WI38 (cell line): ENCODE data around the gene SLC35E3.

Experiments used
- H3K4me3 ChIP-seq: 2 replicates; pipeline ENCODE4 v1.5.1; 2011; ENCODE audit warnings: low read depth, mild to moderate bottlenecking, control low read depth, low read length
- TF ChIP-seq, protein P1 (sequence below): IDR thresholded peaks from 2 replicates; pipeline ENCODE4 v1.5.1; 2012; ENCODE audit warnings: low read depth, mild to moderate bottlenecking, control low read depth, low read length

Gene SLC35E3

GRCh38 chr12:68760806-68761441, 14.9 kb downstream of the SLC35E3 start:
- TF ChIP-seq, protein P1, sequence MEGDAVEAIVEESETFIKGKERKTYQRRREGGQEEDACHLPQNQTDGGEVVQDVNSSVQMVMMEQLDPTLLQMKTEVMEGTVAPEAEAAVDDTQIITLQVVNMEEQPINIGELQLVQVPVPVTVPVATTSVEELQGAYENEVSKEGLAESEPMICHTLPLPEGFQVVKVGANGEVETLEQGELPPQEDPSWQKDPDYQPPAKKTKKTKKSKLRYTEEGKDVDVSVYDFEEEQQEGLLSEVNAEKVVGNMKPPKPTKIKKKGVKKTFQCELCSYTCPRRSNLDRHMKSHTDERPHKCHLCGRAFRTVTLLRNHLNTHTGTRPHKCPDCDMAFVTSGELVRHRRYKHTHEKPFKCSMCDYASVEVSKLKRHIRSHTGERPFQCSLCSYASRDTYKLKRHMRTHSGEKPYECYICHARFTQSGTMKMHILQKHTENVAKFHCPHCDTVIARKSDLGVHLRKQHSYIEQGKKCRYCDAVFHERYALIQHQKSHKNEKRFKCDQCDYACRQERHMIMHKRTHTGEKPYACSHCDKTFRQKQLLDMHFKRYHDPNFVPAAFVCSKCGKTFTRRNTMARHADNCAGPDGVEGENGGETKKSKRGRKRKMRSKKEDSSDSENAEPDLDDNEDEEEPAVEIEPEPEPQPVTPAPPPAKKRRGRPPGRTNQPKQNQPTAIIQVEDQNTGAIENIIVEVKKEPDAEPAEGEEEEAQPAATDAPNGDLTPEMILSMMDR, result no peak
- no peak overlapping the region for H3K4me3 ChIP-seq

DNA sequence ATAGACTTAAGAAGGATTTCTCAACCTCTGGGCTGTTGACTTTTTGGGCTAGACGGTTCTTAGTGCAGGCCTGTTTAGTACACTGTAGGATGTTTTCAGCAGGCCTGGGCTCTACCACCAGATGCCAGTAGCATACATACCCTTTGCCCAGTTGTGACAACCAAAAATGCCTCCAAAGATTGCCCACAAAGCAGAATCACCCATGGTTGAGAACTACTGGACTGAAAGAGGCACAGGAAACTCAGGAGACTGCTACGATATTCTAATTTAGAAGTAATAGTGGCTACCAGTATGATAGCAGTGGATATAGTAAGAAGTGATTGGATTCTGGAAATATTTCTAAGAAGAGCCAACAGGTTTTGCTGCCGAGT, 15.5 kb downstream of the SLC35E3 start:
- TF ChIP-seq, protein P1, result no peak
- H3K4me3 ChIP-seq, result no peak overlapping the region

- TF ChIP-seq, protein P1, result no peak
- no peak overlapping the region for H3K4me3 ChIP-seq
Observed at GRCh38 chr12:68761901-68762630, 16.1 kb downstream of the SLC35E3 start.

GRCh38 chr12:68762691-68763090, 16.7 kb downstream of the SLC35E3 start:
- TF ChIP-seq, protein P1, result no peak

DNA sequence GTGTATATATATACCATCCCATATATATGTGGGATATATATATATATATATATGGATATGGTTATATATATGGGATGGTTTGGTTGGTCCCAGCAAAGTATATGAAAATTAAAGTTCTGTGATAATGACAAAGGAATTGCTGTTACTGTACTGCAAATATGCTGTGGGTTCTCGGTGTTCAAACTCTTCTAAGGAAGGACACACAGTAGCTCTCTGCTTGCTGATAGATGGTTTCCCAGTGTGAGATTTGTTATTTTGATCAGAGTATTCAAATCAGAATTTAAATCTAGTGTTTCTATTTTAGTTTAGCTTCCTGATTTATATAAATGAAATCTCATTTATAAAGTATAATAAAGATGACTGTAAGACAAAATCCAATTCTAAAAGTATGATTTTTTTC, 19.7 kb downstream of the SLC35E3 start:
- no peak overlapping the region for H3K4me3 ChIP-seq
- TF ChIP-seq, protein P1, result no peak

More at GRCh38 chr12:68762691-68763090, 16.7 kb downstream of the SLC35E3 start:
- no peak overlapping the region for H3K4me3 ChIP-seq

- TF ChIP-seq, protein P1, result no peak
- H3K4me3 ChIP-seq, result no peak overlapping the region
Observed at GRCh38 chr12:68766646-68767045, 20.7 kb downstream of the SLC35E3 start.

- TF ChIP-seq, protein P1, result no peak
- no peak overlapping the region for H3K4me3 ChIP-seq
Observed at GRCh38 chr12:68767191-68767590, 21.2 kb downstream of the SLC35E3 start.
